Measurements from ENCODE around the gene PLD1.
"Not testable (repeated sequence)": the region's sequence is repeated elsewhere in the genome, so short reads cannot be mapped to it uniquely, and the experiment has no call there.

PLD1 gene

GRCh38 chr3:171747223-171747920 is 62.9 kb downstream of the PLD1 start:
- POLR2A ChIA-PET, result no interaction called here
- Histone ChIP-seq H3K9me3 (ENCODE audit: control insufficient read depth, insufficient read depth, low read depth, low read length) (no peaks in the 10 kb centered on the region), H3K36me3 (ENCODE audit: control insufficient read depth in 2 of 2, insufficient read depth in 1 of 2, low read length in 2 of 2) (peaks cover 0 to 3% of the 10 kb centered on the region in 2 experiments; a peak in 1 of 3 replicates), H3K4me3 (ENCODE audit: low read depth, low read length) (no peak overlapping the region), H3K27ac (ENCODE audit: extremely low read depth, low read depth, low read length) (no peak overlapping the region), H3K4me1 (ENCODE audit: control insufficient read depth, insufficient read depth, low read length) (peaks cover 5% of the 10 kb centered on the region)
- TF ChIP-seq TRIM28 (IDR thresholded peaks at IDR 0.05; ENCODE audit: borderline replicate concordance, low read length), result no peak
- TF ChIP-seq ZNF654 (tag by site-specific recombination; IDR thresholded peaks at IDR 0.05; ENCODE audit: low read depth), result no peak
- no peak for TF ChIP-seq ZNF248 (tag by site-specific recombination; IDR thresholded peaks at IDR 0.05)
- TF ChIP-seq, protein P1, sequence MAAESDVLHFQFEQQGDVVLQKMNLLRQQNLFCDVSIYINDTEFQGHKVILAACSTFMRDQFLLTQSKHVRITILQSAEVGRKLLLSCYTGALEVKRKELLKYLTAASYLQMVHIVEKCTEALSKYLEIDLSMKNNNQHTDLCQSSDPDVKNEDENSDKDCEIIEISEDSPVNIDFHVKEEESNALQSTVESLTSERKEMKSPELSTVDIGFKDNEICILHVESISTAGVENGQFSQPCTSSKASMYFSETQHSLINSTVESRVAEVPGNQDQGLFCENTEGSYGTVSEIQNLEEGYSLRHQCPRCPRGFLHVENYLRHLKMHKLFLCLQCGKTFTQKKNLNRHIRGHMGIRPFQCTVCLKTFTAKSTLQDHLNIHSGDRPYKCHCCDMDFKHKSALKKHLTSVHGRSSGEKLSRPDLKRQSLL (tag by site-specific recombination; IDR thresholded peaks at IDR 0.05), result no peak
- TF ChIP-seq, protein P2, sequence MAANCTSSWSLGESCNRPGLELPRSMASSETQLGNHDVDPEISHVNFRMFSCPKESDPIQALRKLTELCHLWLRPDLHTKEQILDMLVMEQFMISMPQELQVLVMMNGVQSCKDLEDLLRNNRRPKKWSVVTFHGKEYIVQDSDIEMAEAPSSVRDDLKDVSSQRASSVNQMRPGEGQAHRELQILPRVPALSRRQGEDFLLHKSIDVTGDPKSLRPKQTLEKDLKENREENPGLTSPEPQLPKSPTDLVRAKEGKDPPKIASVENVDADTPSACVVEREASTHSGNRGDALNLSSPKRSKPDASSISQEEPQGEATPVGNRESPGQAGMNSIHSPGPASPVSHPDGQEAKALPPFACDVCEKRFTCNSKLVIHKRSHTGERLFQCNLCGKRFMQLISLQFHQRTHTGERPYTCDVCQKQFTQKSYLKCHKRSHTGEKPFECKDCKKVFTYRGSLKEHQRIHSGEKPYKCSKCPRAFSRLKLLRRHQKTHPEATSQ (tag by site-specific recombination; IDR thresholded peaks at IDR 0.05), result no peak
- TF ChIP-seq ZNF707 (tag by site-specific recombination; IDR thresholded peaks at IDR 0.05), result no peak
- TF ChIP-seq ZNF76 (tag by site-specific recombination; IDR thresholded peaks at IDR 0.05; ENCODE audit: borderline replicate concordance, low read depth), result no peak
- TF ChIP-seq YY2 (tag by site-specific recombination; IDR thresholded peaks at IDR 0.05), result no peak
- no peak for TF ChIP-seq ZNF140 (tag by site-specific recombination; IDR thresholded peaks at IDR 0.05)
- TF ChIP-seq GLIS2 (tag by site-specific recombination; IDR thresholded peaks at IDR 0.05), result no peak
- TF ChIP-seq ZNF324 (tag by site-specific recombination; IDR thresholded peaks at IDR 0.05), result no peak
- no peak for TF ChIP-seq ZNF664 (tag by site-specific recombination; IDR thresholded peaks at IDR 0.05)
- CTCF ChIA-PET, result no interaction called here

DNA sequence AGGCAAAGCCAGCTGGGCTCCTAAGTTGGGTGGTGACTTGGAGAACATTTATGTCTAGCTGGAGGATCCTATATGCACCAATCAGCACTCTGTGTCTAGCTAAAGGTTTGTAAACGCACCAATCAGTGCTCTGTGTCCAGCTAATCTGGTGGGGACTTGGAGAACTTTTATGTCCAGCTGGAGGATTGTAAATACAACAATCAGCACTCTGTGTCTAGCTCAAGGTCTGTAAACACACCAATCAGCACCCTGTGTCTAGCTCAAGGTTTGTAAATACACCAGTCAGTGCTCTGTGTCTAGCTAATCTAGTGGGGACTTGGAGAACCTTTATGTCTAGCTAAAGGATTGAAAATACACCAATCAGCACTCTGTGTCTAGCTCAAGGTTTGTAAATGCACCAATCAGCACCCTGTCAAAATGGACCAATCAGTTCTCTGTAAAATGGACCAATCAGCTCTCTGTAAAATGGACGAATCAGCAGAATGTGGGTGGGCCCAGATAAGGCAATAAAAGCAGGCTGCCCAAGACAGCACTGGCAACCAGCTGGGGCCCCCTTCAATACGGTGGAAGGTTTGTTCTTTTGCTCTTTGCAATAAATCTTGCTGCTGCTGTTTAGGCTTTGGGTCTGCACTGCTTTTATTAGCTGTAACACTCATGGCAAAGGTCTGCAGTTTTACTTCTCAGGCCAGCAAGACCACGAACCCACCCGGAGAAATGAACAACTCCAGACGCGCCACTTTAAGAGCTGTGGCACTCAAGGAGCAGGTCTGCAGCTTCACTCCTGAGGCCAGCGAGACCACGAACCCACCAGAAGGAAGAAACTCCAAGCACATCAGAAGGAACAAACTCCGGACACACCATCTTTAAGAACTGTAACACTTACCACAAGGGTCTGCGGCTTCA is 63.7 kb downstream of the PLD1 start:
- H3K4me3 ChIP-seq (ENCODE audit: low read depth, low read length), result not testable (repeated sequence)

GRCh38 chr3:171745577-171746319 is 64.5 kb downstream of the PLD1 start:
- CTCF ChIA-PET, result no interaction called here
- POLR2A ChIA-PET, result no interaction called here

More for the DNA sequence above, 63.7 kb downstream of the PLD1 start:
- CTCF ChIA-PET; H3K9me3 ChIP-seq (ENCODE audit: control insufficient read depth, insufficient read depth, low read depth, low read length); H3K4me1 ChIP-seq (ENCODE audit: control insufficient read depth, insufficient read depth, low read length); H3K36me3 ChIP-seq (ENCODE audit: control insufficient read depth in 2 of 2, insufficient read depth in 1 of 2, low read length in 2 of 2); H3K27ac ChIP-seq (ENCODE audit: extremely low read depth, low read depth, low read length); POLR2A ChIA-PET: not testable (repeated sequence)

More at GRCh38 chr3:171745577-171746319, 64.5 kb downstream of the PLD1 start:
- Histone ChIP-seq H3K4me1 (ENCODE audit: control insufficient read depth, insufficient read depth, low read length) (peaks cover 5% of the 10 kb centered on the region), H3K27ac (ENCODE audit: extremely low read depth, low read depth, low read length) (no peak overlapping the region), H3K4me3 (ENCODE audit: low read depth, low read length) (no peak overlapping the region), H3K9me3 (ENCODE audit: control insufficient read depth, insufficient read depth, low read depth, low read length) (no peaks in the 10 kb centered on the region), H3K36me3 (ENCODE audit: control insufficient read depth in 2 of 2, insufficient read depth in 1 of 2, low read length in 2 of 2) (peaks cover 0 to 3% of the 10 kb centered on the region in 2 experiments; a peak in 1 of 3 replicates)
- TF ChIP-seq ZNF202 (tag by site-specific recombination; IDR thresholded peaks at IDR 0.05; ENCODE audit: borderline replicate concordance), result 0 out of 2 replicates have a peak, but pooled peaks have one; percentile 16
- peak; percentile 52; the same call in 1 of the 2 replicates for TF ChIP-seq TRIM28 (IDR thresholded peaks at IDR 0.05; ENCODE audit: borderline replicate concordance, low read length)
- TF ChIP-seq ZNF157 (tag by site-specific recombination; IDR thresholded peaks at IDR 0.05), result no peak

Data from HEK293 (cell line).